B cell (primary cell): ENCODE results near the gene CACNA1G. TPM values are rescaled to one million over a fixed set of nuclear protein-coding genes. Genes with fewer than 3 reads are reported as not detected.

Source experiments
- ATAC-seq: fragments of 200-7000 bp; cut with Tn5 transposase; one replicate; pipeline ENCODE4 v1.10.0; 2021; ENCODE audit warnings: low read depth, mild to moderate bottlenecking, moderate number of reproducible peaks, moderate library complexity
- CTCF ChIA-PET: fragments of 350-600 bp; sonication (Branson Sonifier 250); formaldehyde crosslinking; loops from one replicate; lab custom pipeline; 2021; ENCODE audit warnings: antibody characterized with exemption, inconsistent platforms; lab: Charles Lee
- POLR2A ChIA-PET: fragments of 350-600 bp; sonication (Branson Sonifier 250); formaldehyde crosslinking; loops from one replicate; lab custom pipeline; 2021; ENCODE audit warnings: antibody characterized with exemption; lab: Charles Lee
- DNase-seq: peaks from one replicate; pipeline ENCODE4 v3.0.0; 2013
- H2AFZ ChIP-seq: 2 replicates; pipeline ENCODE4 v1.6.1; 2012; ENCODE audit warnings: mild to moderate bottlenecking, low read depth, low read length; ENCODE audit not compliant: insufficient read depth, poor library complexity, severe bottlenecking
- H3K27ac ChIP-seq, 2 donors: 1 replicate in 1 of 2; 2 replicates in 1 of 2; pipeline ENCODE4 v1.5.1; 2012 to 2013; ENCODE audit warnings: low read length in 2 of 2, mild to moderate bottlenecking in 2 of 2, moderate library complexity in 1 of 2
- H3K27me3 ChIP-seq, 4 experiments: fragments of 200-600 bp in 1 of 4; sonication (generic) in 1 of 4; replicated peaks in 1 of 4; 1 replicate in 2 of 4; 2 replicates in 2 of 4; pipeline versions ENCODE4 v1.6.1 to v1.7.0; 2013 to 2016; ENCODE audit warnings: low read length in 3 of 4, mild to moderate bottlenecking in 2 of 4, mixed read lengths in 1 of 4, moderate library complexity in 1 of 4; ENCODE audit not compliant: insufficient read depth in 4 of 4, control insufficient read depth in 3 of 4; ENCODE audit errors: control extremely low read depth in 1 of 4
- H3K36me3 ChIP-seq, 2 experiments: replicated peaks in 1 of 2; 1 replicate in 1 of 2; 2 replicates in 1 of 2; pipeline versions ENCODE4 v1.6.1 to v1.7.1; 2013; ENCODE audit warnings: low read length in 1 of 2; ENCODE audit not compliant: insufficient read depth in 2 of 2, control insufficient read depth in 1 of 2; ENCODE audit errors: control extremely low read depth in 1 of 2, extremely low read depth in 1 of 2
- H3K4me1 ChIP-seq, 2 donors: fragments of 200-600 bp in 1 of 2; sonication (generic) in 1 of 2; 1 replicate in 1 of 2; 2 replicates in 1 of 2; pipeline versions ENCODE4 v1.5.1 to v1.6.1; 2013 to 2017; ENCODE audit warnings: low read length in 2 of 2; ENCODE audit not compliant: control insufficient read depth in 2 of 2, insufficient read depth in 2 of 2
- H3K4me2 ChIP-seq: replicated peaks from 2 replicates; pipeline ENCODE3; 2012; ENCODE audit warnings: mild to moderate bottlenecking, low read depth, low read length; ENCODE audit not compliant: poor library complexity, severe bottlenecking
- H3K4me3 ChIP-seq, 5 experiments: fragments of 200-600 bp in 1 of 5; sonication (generic) in 1 of 5; 1 replicate in 3 of 5; 2 replicates in 2 of 5; pipeline versions ENCODE4 v1.5.1 to v1.7.0; 2011 to 2016; ENCODE audit warnings: low read length in 4 of 5, mild to moderate bottlenecking in 4 of 5, low read depth in 2 of 5, control low read depth in 1 of 5, moderate library complexity in 1 of 5; ENCODE audit not compliant: insufficient read depth in 1 of 5; ENCODE audit errors: control extremely low read depth in 1 of 5, extremely low read depth in 1 of 5
- H3K79me2 ChIP-seq: fragments of 200-600 bp; sonication (generic); one replicate; pipeline ENCODE4 v1.6.0; 2016; ENCODE audit warnings: low read length; ENCODE audit not compliant: control insufficient read depth, insufficient read depth
- H3K9ac ChIP-seq: fragments of 200-600 bp; sonication (generic); 2 replicates; pipeline ENCODE4 v1.6.1; 2017; ENCODE audit warnings: mild to moderate bottlenecking, low read length, moderate library complexity
- H3K9me3 ChIP-seq, 3 donors: one replicate each; pipeline versions ENCODE4 v1.6.1 to v1.7.1; 2013; ENCODE audit warnings: low read length in 2 of 3; ENCODE audit not compliant: control insufficient read depth in 2 of 3, insufficient read depth in 1 of 3; ENCODE audit errors: control extremely low read depth in 1 of 3
- H4K20me1 ChIP-seq: 2 replicates; pipeline ENCODE4 v1.6.0; 2012; ENCODE audit warnings: mild to moderate bottlenecking, low read length; ENCODE audit not compliant: insufficient read depth, control insufficient read depth, poor library complexity, severe bottlenecking
- H3K27ac Mint-ChIP-seq: one replicate; pipeline ENCODE4 v1.8.0; 2021; ENCODE audit warnings: mixed read lengths
- H3K27me3 Mint-ChIP-seq: one replicate; pipeline ENCODE4 v1.8.0; 2021; ENCODE audit warnings: mixed read lengths
- H3K4me1 Mint-ChIP-seq: one replicate; pipeline ENCODE4 v1.8.0; 2021; ENCODE audit warnings: mixed read lengths
- H3K4me3 Mint-ChIP-seq: one replicate; pipeline ENCODE4 v1.8.0; 2021; ENCODE audit warnings: mixed read lengths
- H3K9me3 Mint-ChIP-seq: one replicate; pipeline ENCODE4 v1.8.0; 2022; ENCODE audit warnings: mixed read lengths; ENCODE audit not compliant: insufficient read depth
- EZH2 ChIP-seq: IDR thresholded peaks from 2 replicates; pipeline ENCODE4 v1.6.1; 2012; ENCODE audit warnings: borderline replicate concordance, low read depth, mild to moderate bottlenecking, moderate library complexity, low read length; ENCODE audit not compliant: insufficient read depth, poor library complexity, severe bottlenecking
- WGBS: methylation state at CpG from one replicate; pipeline ENCODE4 v1.1.5; 2013; ENCODE audit warnings: missing lambda C conversion rate; ENCODE audit not compliant: insufficient coverage; 5-methylcytosine and 5-hydroxymethylcytosine counted together
- intact Hi-C: fragments of 100-400 bp; cut with micrococcal nuclease; formaldehyde crosslinking; loops from one replicate; pipeline ENCODE4 v1.10.0; 2022
- polyA plus RNA-seq: library from polyadenylated mRNA; depleted of rRNA; stranded (reverse); fragments of >200 nt; gene quantifications from 2 replicates; pipeline ENCODE4 v1.2.3, GENCODE V29; 2012
- total RNA-seq, 2 donors: library from RNA; stranded (reverse); fragments of 120-200 nt in 1 of 2; gene quantifications; 1 replicate in 1 of 2; 2 replicates in 1 of 2; pipeline versions ENCODE4 v1.2.3 to v1.2.4, GENCODE V29; 2013 to 2022
- TF ChIP-seq, protein P1 (sequence below): fragments of 200-600 bp; IDR thresholded peaks from one replicate; pipeline ENCODE4 v1.8.0; 2022; ENCODE audit warnings: antibody characterized with exemption, mild to moderate bottlenecking

CACNA1G gene
- total and polyA plus RNA-seq, 2 donors (not counting 1 experiment from before 2014, with no cell fraction given) = 0.12 TPM; not detected in 1

DNA sequence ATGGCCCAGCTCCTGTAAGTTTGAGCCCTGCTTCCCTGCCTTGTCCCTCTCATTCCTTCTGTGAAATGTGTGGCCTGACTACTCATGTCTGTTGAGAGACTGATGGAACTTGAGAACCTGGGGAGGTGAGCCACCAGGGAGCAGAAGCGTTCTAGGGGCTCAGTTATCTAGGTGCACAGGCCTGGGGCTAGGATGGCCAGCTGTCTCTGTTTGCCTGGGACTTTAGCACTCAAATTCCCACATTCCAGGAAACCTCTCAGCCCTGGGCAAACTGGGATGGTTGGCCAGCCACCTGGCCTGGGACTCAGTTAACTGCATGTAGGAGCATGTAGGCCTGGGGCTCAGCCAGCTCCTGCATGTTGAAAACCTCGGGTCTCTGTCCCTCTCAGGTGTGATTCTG, 37.3 kb upstream of the CACNA1G start:
- Histone ChIP-seq H4K20me1 (no peaks in the 10 kb centered on the region), H3K36me3 (no peaks in the 10 kb centered on the region), H3K9me3 (no peaks in the 10 kb centered on the region), H3K27me3 (peaks cover 0 to 5% (median 2%) of the 10 kb centered on the region in 4 experiments), H3K4me2 (no peak overlapping the region), H3K4me3 (no peak overlapping the region), H3K9ac (no peak overlapping the region), H2AFZ (no peak overlapping the region), H3K27ac (no peak overlapping the region), H3K79me2 (no peaks in the 10 kb centered on the region), H3K4me1 (no peaks in the 10 kb centered on the region)
- DNase-seq = no peak
- Mint-ChIP-seq H3K27me3 (no peaks in the 10 kb centered on the region), H3K9me3 (no peaks in the 10 kb centered on the region), H3K4me3 (no peak overlapping the region), H3K27ac (no peak overlapping the region), H3K4me1 (no peaks in the 10 kb centered on the region)
- ATAC-seq = no peak
- WGBS = 84% methylated on average over 2 of the region's 2 CpGs
- no peak for TF ChIP-seq EZH2
- TF ChIP-seq, protein P1, sequence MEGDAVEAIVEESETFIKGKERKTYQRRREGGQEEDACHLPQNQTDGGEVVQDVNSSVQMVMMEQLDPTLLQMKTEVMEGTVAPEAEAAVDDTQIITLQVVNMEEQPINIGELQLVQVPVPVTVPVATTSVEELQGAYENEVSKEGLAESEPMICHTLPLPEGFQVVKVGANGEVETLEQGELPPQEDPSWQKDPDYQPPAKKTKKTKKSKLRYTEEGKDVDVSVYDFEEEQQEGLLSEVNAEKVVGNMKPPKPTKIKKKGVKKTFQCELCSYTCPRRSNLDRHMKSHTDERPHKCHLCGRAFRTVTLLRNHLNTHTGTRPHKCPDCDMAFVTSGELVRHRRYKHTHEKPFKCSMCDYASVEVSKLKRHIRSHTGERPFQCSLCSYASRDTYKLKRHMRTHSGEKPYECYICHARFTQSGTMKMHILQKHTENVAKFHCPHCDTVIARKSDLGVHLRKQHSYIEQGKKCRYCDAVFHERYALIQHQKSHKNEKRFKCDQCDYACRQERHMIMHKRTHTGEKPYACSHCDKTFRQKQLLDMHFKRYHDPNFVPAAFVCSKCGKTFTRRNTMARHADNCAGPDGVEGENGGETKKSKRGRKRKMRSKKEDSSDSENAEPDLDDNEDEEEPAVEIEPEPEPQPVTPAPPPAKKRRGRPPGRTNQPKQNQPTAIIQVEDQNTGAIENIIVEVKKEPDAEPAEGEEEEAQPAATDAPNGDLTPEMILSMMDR = no peak
- CTCF ChIA-PET = no interaction called here
- POLR2A ChIA-PET = no interaction called here
- intact Hi-C loops = no loop called here

DNA sequence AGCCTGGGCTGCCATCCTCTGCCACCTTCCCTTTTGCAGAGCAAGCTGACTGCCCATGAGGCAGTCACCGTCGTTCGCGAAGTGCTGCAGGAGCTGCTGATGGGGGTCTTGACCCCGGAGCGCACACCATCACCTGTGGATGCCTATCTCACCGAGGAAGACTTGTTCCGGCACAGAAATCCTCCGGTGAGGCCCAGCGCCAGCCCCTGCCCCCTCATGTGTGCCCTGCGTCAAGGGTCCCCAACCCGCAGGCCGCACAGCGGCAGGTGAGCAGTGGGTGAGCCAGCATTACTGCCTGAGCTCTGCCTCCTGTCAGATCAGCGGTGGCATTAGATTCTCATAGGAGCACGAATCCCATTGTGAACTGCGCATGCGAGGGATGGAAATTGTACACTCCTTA, 35.7 kb upstream of the CACNA1G start:
- H3K9ac ChIP-seq = no peak overlapping the region
- H4K20me1 ChIP-seq = no peaks in the 10 kb centered on the region
- H3K4me2 ChIP-seq = no peak overlapping the region
- intact Hi-C loops = no loop called here
- H3K27me3 ChIP-seq = peaks cover 0 to 19% (median 10%) of the 10 kb centered on the region in 4 experiments
- no peak for TF ChIP-seq EZH2
- TF ChIP-seq, protein P1 = no peak
- DNase-seq (no peak), ATAC-seq (no peak)
- no peaks in the 10 kb centered on the region for H3K9me3 ChIP-seq
- H3K4me3 ChIP-seq = no peak overlapping the region
- POLR2A ChIA-PET = no interaction called here
- H3K9me3 Mint-ChIP-seq = no peaks in the 10 kb centered on the region
- H3K27me3 Mint-ChIP-seq = peaks cover 14% of the 10 kb centered on the region
- H3K4me1 Mint-ChIP-seq = no peaks in the 10 kb centered on the region
- no peaks in the 10 kb centered on the region for H3K4me1 ChIP-seq
- H3K4me3 Mint-ChIP-seq = no peak overlapping the region
- H2AFZ ChIP-seq = no peak overlapping the region
- no peak overlapping the region for H3K27ac ChIP-seq
- H3K36me3 ChIP-seq = no peaks in the 10 kb centered on the region
- H3K79me2 ChIP-seq = no peaks in the 10 kb centered on the region
- CTCF ChIA-PET = no interaction called here
- no peak overlapping the region for H3K27ac Mint-ChIP-seq
- 96% methylated on average over 14 of the region's 18 CpGs for WGBS
